ENCODE data around the gene FBXL15.

Gene FBXL15

GRCh38 chr10:102398172-102399020, 22.2 kb upstream of the FBXL15 start:
- no peak for DNase-seq (ENCODE audit: low spot score)

- DNase-seq (ENCODE audit: low spot score), result peak; percentile 82
Measured at GRCh38 chr10:102399217-102400021, 21.2 kb upstream of the FBXL15 start.

GRCh38 chr10:102400076-102400475, 20.6 kb upstream of the FBXL15 start:
- no peak for DNase-seq (ENCODE audit: low spot score)

- no peak for DNase-seq (ENCODE audit: low spot score)
Measured at GRCh38 chr10:102400598-102401341, 19.9 kb upstream of the FBXL15 start.

- DNase-seq (ENCODE audit: low spot score), result no peak
Measured at GRCh38 chr10:102401342-102401654, 19.3 kb upstream of the FBXL15 start.

GRCh38 chr10:102401735-102402511, 18.7 kb upstream of the FBXL15 start:
- no peak for DNase-seq (ENCODE audit: low spot score)

GRCh38 chr10:102402512-102402896, 18.1 kb upstream of the FBXL15 start:
- DNase-seq (ENCODE audit: low spot score), result no peak

- DNase-seq (ENCODE audit: low spot score), result no peak
Measured at GRCh38 chr10:102403115-102403514, 17.5 kb upstream of the FBXL15 start.

GRCh38 chr10:102404361-102405107, 16.1 kb upstream of the FBXL15 start:
- DNase-seq (ENCODE audit: low spot score), result no peak

GRCh38 chr10:102405108-102405571, 15.5 kb upstream of the FBXL15 start:
- no peak for DNase-seq (ENCODE audit: low spot score)

GRCh38 chr10:102405632-102406031, 15.0 kb upstream of the FBXL15 start:
- no peak for DNase-seq (ENCODE audit: low spot score)

- no peak for DNase-seq (ENCODE audit: low spot score)
Measured at GRCh38 chr10:102406815-102407214, 13.8 kb upstream of the FBXL15 start.

GRCh38 chr10:102407425-102408130, 13.1 kb upstream of the FBXL15 start:
- DNase-seq (ENCODE audit: low spot score), result no peak

GRCh38 chr10:102408131-102408727, 12.4 kb upstream of the FBXL15 start:
- no peak for DNase-seq (ENCODE audit: low spot score)

- no peak for DNase-seq (ENCODE audit: low spot score)
Measured at GRCh38 chr10:102408728-102409603, 11.7 kb upstream of the FBXL15 start.

GRCh38 chr10:102409604-102410428, 10.8 kb upstream of the FBXL15 start:
- DNase-seq (ENCODE audit: low spot score), result no peak

- no peak for DNase-seq (ENCODE audit: low spot score)
Measured at GRCh38 chr10:102410429-102411073, 10.1 kb upstream of the FBXL15 start.

Data from kidney capillary endothelial cell (primary cell).